ENCODE measurements around the gene SARDH. TPM values are rescaled to one million over a fixed set of nuclear protein-coding genes. Genes with fewer than 3 reads are reported as not detected.
"Not testable (repeated sequence)": the region's sequence is repeated elsewhere in the genome, so short reads cannot be mapped to it uniquely, and the experiment has no call there.

Gene SARDH
- total RNA-seq, 1 donor from 2014 or later: 0.56 TPM

DNA sequence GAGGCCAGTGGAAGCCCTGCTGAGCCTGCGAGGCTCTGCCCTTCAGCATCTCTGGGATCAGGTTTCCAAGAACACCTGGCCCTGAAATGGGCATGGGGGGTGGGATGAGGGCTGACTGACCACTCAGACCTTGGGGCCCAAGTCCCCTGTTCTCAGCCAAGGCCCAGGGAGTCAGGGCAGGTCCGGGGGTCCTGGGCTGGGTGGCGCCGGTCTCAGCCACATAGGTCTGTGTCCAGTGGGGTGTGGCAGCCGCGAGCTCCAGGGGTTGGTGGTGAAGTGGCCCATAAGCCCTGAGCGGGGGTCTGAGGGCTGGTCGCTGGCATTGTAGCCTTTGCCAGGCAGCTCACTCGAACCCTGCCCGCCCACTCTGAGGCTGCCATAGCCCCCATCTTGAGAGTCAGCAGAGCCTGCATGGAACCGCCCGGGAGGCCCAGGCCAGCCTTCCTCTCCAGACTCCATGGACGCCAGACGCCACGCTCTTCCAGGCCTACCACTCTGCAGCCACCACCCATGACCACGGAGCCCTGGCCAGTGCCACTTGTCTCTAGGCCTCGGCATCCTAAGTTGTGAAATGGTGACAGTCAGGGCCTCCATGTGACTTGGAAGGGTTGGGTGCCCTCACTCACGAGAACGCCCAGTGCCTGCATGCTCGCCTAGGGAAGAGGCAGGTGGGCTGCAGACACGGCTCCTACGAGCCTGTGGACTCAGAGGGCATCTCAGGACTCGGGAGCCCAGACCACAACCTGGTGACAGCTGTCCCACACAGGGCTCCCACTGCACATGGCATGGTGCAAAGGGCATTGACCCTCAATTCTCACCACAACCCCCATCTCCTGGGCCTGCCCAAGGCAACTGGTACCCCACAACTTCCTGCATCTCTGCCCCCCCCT, 108.7 kb downstream of the SARDH start:
- no peak overlapping the region for H3K4me3 Mint-ChIP-seq (ENCODE audit: unreplicated experiment)
- H3K27me3 Mint-ChIP-seq (ENCODE audit: unreplicated experiment): peaks cover 39% of the 10 kb centered on the region

DNA sequence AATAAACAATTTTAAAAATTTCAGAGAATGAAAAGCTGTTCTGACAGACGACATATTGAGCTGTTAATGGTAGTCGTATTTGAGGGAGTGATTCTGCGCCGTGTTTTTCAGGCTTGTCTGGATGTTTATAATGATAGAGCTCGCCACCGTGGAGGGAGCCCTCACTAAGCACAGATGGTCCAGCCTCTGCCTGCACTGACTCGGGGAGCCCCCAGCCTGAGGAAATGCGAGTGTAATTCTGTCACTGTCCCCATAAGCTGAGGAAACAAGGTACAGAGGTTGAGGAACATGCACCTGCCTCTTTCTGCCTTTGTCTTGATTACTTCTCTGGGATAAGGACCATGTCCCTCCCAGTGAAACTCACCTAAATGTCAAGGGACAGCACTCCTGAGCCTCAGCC, 109.4 kb downstream of the SARDH start:
- no peaks in the 10 kb centered on the region for H3K4me1 Mint-ChIP-seq (ENCODE audit: unreplicated experiment)
- DNase-seq (ENCODE audit: extremely low spot score, unreplicated experiment): no peak
- no peaks in the 10 kb centered on the region for H3K36me3 Mint-ChIP-seq (ENCODE audit: unreplicated experiment)

More for the DNA sequence above, 108.7 kb downstream of the SARDH start:
- peaks cover 11% of the 10 kb centered on the region for H3K9me3 Mint-ChIP-seq (ENCODE audit: unreplicated experiment)
- no peaks in the 10 kb centered on the region for H3K4me1 Mint-ChIP-seq (ENCODE audit: unreplicated experiment)
- H3K36me3 Mint-ChIP-seq (ENCODE audit: unreplicated experiment): no peaks in the 10 kb centered on the region
- DNase-seq (ENCODE audit: extremely low spot score, unreplicated experiment): no peak
- TF ChIP-seq, protein P1, sequence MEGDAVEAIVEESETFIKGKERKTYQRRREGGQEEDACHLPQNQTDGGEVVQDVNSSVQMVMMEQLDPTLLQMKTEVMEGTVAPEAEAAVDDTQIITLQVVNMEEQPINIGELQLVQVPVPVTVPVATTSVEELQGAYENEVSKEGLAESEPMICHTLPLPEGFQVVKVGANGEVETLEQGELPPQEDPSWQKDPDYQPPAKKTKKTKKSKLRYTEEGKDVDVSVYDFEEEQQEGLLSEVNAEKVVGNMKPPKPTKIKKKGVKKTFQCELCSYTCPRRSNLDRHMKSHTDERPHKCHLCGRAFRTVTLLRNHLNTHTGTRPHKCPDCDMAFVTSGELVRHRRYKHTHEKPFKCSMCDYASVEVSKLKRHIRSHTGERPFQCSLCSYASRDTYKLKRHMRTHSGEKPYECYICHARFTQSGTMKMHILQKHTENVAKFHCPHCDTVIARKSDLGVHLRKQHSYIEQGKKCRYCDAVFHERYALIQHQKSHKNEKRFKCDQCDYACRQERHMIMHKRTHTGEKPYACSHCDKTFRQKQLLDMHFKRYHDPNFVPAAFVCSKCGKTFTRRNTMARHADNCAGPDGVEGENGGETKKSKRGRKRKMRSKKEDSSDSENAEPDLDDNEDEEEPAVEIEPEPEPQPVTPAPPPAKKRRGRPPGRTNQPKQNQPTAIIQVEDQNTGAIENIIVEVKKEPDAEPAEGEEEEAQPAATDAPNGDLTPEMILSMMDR (IDR thresholded peaks at IDR 0.05): no peak
- H3K27ac Mint-ChIP-seq (ENCODE audit: unreplicated experiment): no peak overlapping the region

DNA sequence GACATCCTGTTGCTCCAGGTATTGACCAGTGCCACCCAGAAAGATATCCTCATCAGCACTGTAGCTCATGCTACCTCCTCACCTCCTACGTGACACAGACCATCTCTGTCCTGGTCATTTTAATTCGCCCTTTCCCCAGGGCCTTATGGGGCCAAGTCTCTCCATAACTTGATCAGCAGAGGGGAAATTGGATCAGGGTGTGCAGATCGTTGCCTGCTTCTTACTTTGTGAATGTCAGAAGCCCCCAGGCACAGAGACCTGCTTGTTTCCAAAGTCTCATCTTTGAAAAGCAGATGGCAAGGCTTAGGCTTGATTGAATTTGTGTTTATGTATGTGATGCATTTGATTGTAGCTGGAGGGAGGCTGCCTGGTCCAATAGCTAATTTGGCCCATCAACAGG, 110.8 kb downstream of the SARDH start:
- no peaks in the 10 kb centered on the region for H3K4me1 Mint-ChIP-seq (ENCODE audit: unreplicated experiment)
- H3K27me3 Mint-ChIP-seq (ENCODE audit: unreplicated experiment): peaks cover 27% of the 10 kb centered on the region
- no peak overlapping the region for H3K27ac Mint-ChIP-seq (ENCODE audit: unreplicated experiment)
- DNase-seq (ENCODE audit: extremely low spot score, unreplicated experiment): no peak
- TF ChIP-seq, protein P1 (IDR thresholded peaks at IDR 0.05): no peak
- no peaks in the 10 kb centered on the region for H3K36me3 Mint-ChIP-seq (ENCODE audit: unreplicated experiment)
- no peak overlapping the region for H3K4me3 Mint-ChIP-seq (ENCODE audit: unreplicated experiment)
- peaks cover 11% of the 10 kb centered on the region for H3K9me3 Mint-ChIP-seq (ENCODE audit: unreplicated experiment)

More for the DNA sequence above, 109.4 kb downstream of the SARDH start:
- Mint-ChIP-seq H3K27ac (ENCODE audit: unreplicated experiment) (no peak overlapping the region), H3K9me3 (ENCODE audit: unreplicated experiment) (peaks cover 11% of the 10 kb centered on the region), H3K4me3 (ENCODE audit: unreplicated experiment) (no peak overlapping the region), H3K27me3 (ENCODE audit: unreplicated experiment) (peaks cover 34% of the 10 kb centered on the region)
- TF ChIP-seq, protein P1 (IDR thresholded peaks at IDR 0.05): no peak

DNA sequence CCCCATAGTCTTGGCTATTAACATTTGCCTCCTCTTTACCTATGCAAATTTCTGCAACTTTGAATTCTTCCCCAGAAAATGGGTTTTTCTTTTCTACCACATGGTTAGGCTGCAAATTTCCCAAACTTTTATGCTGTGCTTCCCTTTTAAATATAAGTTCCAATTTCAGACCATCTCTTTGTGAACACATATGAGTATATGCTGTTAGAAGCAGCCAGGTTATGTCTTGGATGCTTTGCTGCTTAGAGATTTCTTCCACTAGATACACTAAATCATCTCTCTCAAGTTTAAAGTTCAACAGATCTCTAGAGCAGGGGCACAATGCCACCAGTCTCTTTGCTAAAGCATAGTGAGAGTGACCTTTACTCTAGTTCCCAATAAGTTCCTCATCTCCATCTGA, 112.1 kb downstream of the SARDH start:
- H3K27ac Mint-ChIP-seq (ENCODE audit: unreplicated experiment); H3K4me1 Mint-ChIP-seq (ENCODE audit: unreplicated experiment); H3K36me3 Mint-ChIP-seq (ENCODE audit: unreplicated experiment); DNase-seq (ENCODE audit: extremely low spot score, unreplicated experiment); H3K4me3 Mint-ChIP-seq (ENCODE audit: unreplicated experiment): not testable (repeated sequence)
- Mint-ChIP-seq H3K27me3 (ENCODE audit: unreplicated experiment) (peaks cover 37% of the 10 kb centered on the region), H3K9me3 (ENCODE audit: unreplicated experiment) (peaks cover 11% of the 10 kb centered on the region)

DNA sequence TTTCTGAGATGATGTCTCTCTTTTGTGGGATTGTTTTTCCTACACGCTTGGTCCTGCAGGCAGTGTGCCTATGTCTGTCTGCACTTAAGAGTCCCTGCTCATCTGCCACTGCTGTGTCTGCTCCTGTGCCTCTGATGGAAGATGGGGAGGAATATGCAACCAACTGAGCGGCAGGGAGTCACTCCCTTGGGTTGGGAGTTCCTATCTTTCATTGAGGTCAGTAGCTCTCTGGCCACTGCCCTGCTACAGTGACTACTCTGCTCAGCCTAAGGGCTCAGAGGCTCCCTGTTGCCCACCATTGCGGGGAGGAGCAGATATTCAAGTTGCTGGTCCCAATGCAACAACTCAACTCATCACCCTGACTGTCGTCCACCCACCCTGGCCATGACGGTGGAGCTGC, 115.6 kb downstream of the SARDH start:
- no peaks in the 10 kb centered on the region for H3K36me3 Mint-ChIP-seq (ENCODE audit: unreplicated experiment)
- no peak for DNase-seq (ENCODE audit: extremely low spot score, unreplicated experiment)
- H3K27ac Mint-ChIP-seq (ENCODE audit: unreplicated experiment): no peak overlapping the region
- peaks cover 55% of the 10 kb centered on the region for H3K27me3 Mint-ChIP-seq (ENCODE audit: unreplicated experiment)
- H3K9me3 Mint-ChIP-seq (ENCODE audit: unreplicated experiment): peaks cover 11% of the 10 kb centered on the region
- TF ChIP-seq, protein P1 (IDR thresholded peaks at IDR 0.05): no peak
- no peaks in the 10 kb centered on the region for H3K4me1 Mint-ChIP-seq (ENCODE audit: unreplicated experiment)
- H3K4me3 Mint-ChIP-seq (ENCODE audit: unreplicated experiment): no peak overlapping the region
